NCI-H524 treated with DMSO at 0.1 percent for 48 hours (cell line): ENCODE measurements around the gene R3HCC1L.

ENCODE experiments used
- DNase-seq: peaks from one replicate; lab custom pipeline; 2025; lab: John Stamatoyannopoulos, UW

Gene R3HCC1L

DNA sequence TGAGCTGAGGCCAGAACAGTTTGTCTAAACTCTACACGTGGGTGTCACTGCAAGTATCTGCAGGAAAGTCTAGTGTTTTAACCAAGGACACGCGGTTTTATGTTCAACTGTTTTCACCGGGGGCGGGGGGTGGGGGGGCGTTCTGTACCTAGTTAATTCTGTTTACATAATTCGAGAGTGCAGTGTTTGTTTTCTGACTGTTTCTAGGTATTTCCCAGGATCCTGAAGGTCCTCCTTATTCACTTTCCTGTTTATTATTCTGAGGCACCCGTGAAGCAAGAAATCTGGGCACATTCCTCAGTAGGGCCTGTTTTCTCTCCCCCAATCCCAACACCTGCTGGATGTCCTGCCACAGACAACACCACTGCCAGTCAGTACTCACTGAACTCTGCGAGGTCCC is 125.9 kb downstream of the R3HCC1L start:
- no peak for DNase-seq

DNA sequence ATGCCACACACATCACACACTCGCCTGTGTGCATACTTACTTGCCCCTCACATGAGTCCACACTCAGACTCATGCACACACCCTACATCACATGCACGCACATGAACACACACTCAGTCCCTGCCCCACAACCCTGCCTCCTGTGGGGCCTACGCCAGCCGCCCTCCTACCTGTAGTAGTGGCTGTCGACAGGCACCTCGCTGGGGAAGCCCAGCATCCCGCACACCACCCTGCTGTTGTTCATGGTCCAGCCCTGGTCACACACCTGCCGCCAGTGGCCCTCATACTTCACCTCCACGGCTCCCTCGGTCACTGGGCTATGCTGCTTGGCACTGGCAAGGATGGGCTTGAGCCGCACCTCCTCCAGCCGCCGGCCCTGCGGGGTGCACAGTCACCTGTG is 126.3 kb downstream of the R3HCC1L start:
- DNase-seq: no peak

DNA sequence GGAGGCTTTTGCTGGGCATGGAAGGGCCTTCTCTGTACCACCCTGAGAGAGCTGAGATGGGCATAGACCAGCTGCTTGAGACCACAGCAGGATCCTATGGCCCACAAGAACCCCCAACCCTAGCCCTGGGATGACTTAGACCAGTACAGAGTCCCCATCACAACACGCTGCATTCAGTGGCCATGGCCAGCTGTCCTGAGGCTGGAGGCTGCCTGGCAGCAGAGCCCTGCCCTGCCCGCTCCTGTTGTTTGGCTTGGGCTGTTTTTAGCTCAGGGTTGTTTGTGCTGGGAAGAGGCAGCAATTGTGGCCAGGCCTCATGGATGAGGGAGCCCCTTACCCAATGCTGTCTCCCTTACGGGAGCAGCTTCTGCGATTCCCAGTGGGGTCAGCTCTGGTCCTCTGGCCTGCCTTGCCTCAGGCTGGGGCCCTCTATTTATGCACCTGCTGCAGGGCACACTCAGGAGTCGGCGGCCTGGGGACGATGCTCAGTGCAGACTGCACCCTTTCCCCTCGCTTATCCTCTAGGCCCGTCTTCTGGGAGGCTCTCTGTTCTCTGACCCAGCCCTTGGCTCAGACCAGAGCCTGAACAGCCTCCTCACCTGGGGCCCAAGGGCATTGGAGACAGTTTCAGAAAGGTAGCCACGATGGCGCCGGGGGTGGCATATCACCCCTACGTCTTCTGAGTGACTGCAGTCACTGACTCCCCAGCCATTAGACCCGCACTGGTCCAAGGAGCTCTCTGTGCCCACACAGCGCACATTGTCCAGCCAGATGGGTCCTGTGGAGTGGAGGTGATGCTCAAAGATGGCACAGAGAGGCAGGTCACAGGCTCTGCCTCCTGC is 127.2 kb downstream of the R3HCC1L start:
- no peak for DNase-seq

DNA sequence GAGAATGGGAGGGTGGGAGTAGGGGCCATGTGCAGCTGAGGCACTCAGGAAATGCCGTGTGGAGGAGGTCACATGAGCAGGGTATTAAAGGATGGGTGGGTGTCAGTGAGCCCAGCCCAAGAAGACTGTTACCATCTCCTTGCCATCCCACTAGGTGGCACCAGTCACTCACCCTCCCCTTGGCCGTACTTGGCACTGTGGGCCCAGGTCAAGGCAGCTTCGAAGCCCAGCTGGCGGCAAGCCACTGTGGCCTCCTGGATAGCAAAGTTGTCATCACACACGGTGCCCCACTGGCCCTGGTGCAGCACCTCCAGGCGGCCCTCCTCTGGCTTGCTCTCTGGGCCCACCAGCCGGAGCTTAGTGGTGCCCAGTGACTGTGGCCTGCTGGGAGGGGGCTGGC is 128.1 kb downstream of the R3HCC1L start:
- DNase-seq: no peak

DNA sequence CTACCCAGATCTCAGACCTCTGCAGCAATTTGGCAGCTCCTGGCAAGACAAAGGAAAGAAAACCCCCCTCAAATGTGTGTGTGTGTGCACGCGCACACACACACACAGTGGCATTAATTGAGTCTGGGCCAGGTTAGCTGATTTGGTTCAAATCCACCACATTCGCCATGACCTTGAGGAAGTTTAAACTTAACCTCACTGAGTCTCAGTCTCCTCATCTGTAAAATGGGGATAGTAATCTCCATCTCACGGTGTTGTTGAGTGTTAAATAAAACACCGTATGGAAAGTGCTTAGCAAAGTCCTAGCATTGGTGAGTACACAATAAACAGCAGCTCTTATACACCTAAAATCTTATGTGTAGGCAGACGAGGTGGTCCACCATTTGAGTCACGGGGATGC is 128.6 kb downstream of the R3HCC1L start:
- DNase-seq: no peak

DNA sequence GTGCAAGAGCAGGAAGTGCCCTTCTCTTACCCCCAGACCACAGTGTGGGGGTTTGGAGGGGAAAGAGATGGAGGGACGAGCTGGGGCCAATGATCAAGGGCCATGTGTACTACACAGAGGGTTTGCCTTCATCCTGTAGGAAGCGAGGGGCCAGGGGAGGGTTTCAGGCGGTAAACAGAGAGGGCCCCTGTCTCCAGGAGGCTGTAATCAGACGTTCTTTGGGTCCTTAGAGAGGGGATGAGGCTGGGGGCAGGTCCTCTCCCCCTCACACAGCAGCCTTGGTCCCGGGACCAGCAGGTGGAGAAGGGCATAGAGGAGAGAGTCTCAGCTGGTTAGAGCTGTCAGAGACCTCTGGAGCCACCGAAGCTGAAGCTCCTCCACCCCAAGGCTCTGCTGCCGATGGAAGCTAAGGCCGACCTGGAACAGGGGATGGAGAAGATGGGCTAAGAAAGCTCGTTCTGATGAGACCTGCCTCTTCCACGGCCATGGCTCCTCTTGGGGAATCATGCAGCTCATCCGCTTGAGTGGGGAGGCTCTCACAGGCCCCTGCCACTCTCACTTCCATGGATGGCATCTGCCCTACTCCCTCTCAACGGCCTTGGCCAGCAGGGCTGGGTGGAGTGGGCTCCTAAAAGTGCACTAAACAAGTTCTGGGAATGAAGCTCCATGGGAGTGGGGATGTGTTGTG is 130.1 kb downstream of the R3HCC1L start:
- no peak for DNase-seq

DNA sequence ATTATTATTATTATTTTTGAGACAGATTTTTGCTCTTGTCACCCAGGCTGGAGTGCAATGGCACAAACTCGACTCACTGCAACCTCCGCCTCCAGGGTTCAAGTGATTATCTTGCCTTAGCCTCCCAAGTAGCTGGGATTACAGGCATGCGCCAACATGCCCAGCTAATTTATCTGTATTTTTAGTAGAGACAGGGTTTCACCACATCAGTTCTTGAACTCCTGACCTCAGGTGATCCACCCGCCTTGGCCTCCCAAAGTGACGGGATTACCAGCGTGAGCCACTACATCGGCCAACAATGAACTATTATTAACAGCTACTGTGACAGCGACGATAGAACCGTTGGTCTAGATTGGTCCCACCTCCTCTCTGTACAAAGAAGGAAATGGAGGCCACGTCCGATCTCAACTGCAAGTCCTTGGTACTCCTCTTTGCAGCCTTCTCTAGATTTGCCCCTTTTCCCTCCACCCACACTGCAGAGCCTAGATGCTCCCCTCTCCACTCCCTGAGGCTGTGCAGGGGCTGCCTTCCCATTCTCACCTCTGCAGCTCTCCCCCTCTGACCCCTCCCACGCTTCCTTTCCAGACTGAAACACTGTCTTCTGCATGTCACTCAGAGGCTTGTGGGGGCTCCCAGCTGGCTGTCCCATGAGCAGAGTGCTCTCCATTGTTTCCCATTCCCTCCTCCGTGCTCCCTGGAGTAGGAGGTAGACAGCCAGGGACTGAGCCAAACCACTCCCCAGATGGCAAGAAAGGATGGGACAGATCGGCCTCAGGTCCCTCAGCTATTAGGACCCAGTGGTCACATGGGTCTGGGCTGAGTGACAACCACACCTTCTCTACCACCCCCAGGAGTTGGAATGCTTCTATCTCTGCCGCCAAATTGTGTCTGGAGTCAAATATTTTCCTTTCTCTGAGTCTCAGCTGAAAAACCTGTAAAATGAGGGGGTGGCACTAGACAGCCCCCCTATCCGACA is 131.2 kb downstream of the R3HCC1L start:
- DNase-seq: no peak

DNA sequence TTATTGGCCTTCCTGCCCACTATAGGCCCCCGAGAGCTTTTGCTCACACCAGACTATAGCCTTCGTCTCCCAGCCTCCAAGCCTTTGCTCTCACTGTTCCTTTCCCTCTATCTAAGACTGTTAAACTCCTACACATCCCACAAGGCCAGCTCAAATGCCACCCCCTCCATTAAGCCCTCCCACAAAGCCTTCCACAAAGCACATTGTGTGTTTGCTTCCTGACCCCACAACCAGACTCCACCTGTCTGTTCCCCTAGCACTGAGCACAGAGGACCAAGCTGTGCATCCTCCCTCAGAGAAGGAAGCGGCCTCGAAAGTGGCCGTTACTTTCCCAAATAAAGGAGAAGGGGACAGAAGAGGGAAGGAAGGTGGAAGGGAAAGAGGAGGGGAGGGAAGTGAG is 132.2 kb downstream of the R3HCC1L start:
- DNase-seq: no peak

DNA sequence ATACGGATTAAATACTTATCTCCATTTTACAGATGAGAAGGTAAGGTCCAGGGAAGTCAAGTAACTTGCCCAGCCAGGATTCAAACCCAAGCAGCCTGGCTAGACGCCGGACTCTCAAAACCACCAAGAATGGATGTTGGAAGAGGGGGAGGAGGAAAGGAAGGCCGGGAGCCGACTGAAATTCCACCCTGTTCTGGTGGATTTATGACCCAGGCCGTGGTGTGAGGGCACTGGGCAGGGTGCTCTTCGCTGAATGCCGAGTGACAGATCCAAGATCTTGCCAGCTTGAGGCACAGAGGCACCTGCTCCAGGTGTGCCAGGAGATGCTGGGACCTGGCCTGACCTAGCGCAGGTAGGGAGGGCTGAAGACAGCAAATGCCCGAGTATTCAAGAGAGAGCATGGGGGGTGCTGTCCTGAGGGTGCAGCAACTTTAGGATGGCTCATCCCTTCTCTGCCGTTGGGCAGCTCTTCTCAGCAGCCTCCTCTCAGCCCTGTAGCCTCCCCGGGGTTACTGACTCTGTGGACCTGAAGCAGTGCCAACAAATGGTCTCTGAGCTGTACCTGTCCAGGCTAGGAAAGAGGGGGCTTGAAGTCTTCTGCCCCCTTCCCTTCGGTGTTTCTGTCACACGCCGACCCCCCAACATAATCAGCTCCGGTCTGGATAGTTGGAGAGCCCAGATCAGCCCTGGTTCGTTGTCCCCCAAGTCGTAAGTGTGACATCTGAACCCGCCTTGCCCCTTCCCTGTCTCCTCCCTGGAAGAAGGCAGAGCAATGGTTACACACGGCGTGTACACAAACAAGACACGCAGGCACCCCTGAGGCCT is 132.8 kb downstream of the R3HCC1L start:
- DNase-seq: no peak

DNA sequence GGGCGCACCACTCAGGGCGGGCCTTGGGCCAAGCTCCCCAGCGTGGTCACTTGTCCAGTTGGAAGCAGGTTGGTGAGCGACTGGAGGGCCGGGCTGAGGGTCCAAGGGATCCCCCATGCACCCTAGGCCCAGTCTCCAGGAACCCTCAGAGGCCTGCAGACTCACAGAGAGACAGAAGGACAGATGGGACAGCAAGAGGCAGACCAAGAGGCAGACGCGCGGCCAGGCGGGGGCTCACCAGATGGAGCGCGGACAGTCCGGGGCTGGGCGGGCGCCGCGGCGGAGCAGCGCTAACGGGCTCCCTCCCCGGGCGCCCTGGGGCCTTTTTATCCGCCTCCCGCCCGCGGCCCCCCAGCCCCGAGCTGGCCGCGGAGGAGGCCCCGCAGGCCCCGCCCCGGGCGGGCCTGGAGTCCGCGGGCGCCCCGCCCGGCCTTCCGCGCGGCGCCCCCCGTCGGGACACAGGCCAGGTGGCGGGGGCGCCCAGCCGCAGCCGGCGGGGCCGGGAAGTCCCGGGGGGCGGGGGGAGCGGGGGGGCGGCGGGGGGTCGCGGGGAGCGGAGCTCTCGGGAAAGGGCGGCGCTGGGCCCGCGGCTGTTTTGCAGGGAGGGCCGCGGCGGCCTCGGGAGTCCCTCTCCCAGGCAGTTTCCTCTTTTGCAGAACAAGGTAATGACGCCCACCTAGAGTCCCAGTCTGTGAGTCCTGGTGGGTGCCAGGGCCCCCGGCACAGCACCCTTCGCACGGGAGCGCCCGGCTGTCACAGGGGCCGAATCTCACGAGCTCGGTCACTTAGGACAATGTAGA is 133.6 kb downstream of the R3HCC1L start, which contains the start of gene LOXL4:
LOXL4 (minus strand) TSS at position 301 of the 800 bp plus-strand sequence. CDS start 5,175 bp downstream, outside the sequence.
- DNase-seq: no peak

DNA sequence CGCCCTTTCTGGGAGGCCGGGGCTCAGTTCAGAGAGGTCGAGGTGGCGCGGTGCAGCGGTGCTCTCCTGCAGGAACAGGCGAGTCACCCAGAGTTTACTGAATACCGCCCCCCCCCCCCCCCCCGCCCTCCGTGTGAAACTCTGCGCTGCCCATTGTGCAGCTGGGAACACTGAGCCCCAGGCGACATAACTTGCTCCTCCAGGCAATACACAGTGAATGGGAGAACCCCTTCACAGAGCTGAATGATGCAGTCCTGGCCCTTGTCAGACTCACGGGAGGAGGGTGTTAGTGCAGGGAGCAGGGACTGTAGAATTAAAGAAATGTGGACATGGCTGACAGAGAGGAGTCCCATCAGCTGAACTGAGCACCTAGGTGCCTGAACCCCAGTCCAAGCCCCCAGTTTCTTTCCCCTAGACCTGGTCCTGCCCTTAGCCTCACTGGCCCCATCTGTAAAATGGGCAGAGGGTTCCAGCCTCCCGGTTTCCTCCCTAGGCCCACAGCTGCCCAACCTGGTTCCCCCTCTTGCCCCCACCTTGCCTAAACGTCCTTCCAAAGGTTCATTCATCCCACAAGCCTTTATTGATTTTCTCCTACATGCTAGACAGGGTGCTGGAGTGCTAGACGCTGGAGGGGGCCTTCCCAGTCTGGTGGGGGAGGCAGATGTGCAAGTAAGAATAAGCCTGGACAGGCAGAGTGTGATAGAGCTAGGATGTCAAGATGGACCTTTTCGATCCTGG is 134.4 kb downstream of the R3HCC1L start:
- DNase-seq: no peak

DNA sequence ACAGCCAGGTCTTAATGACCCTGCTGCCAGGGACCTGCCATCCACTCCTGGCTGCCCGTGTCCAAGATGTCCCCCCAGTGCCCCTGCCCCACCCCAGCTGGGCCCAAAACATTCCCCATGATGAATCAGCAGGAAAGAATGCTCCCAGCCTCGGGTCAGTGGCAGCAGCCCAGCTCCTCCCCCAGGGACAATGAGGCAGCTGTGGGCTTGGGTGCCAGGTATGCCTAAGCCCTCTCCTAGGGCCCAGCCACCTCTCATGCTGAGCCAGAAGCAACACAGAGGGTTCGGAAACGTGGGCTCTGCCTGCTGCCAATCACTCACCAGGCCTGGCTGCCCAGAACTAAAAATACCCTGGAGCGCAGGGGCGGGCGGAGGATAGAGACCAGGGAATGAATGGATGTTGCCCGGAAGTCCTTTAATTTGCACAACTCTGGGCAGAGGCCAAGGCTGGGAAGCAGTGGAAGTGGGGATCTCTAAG is 135.0 kb downstream of the R3HCC1L start:
- no peak for DNase-seq

DNA sequence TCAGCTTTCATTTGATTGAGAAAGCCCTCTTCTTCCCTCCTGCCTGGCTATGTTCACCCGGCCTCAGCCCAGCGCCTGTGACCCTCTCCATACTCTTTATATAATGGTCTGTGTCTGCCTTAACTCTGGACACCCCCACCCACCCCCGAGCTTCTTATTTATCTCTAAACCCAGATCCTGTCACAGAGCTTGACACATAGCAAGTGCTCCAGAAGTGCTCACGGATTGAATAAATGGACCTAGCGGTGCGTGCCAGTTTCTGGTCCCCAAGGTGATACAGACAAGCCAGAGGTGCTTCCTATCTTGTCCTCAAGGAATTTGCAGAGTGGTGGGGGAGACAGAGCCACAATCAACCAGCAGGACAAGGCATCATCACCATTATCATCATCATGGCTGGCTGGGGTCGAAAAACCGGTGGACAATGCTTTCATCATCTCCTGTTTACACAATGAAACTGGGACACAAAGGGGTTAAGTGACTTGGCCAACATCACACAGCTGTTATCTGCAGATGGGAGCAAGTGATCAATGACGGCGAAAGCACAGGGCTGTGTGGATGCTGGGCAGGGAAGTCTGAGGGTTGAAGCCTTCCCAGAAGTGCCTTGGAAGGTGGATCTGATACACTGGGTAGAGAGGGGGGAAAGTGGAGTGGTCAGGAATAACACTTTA is 135.8 kb downstream of the R3HCC1L start:
- no peak for DNase-seq

DNA sequence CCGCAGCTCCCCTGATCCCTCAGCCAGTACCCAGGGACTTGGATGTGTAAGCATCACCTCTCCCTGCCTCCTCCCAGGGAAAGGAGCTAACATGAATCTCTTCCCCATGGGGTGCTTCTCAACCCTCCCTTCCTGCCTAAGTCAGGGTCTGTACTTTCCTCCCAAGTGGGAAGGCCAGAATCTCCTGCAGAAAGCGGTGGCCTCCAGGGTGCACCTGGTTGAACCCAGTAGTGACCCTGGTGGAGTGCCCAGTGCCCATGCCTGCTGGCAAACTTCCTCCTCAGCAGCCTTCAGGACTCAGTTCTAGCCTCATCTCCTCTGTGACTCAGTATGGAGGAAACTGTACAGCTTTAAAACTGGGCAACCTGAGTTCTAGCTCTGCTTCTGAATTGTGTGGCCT is 136.3 kb downstream of the R3HCC1L start:
- DNase-seq: no peak

DNA sequence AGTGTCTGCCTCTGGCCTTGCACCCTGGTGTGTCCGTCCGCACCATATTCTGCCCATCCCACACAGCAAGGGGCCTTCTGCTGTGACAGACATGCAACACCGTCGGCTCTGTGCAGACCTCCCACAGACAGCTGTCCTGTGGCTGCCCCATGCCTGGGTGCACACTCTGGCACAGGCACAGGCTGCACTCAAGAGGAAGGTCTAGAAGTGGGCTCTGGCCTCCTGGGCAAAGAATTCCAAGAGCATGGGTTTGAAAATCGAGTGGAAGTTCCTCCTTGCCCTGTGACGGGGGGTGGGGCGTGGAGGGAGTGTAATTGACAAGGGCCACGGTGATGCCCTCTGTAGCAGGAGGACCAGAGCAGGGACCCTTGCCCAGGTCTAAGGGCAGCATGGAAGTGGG is 137.8 kb downstream of the R3HCC1L start:
- no peak for DNase-seq

DNA sequence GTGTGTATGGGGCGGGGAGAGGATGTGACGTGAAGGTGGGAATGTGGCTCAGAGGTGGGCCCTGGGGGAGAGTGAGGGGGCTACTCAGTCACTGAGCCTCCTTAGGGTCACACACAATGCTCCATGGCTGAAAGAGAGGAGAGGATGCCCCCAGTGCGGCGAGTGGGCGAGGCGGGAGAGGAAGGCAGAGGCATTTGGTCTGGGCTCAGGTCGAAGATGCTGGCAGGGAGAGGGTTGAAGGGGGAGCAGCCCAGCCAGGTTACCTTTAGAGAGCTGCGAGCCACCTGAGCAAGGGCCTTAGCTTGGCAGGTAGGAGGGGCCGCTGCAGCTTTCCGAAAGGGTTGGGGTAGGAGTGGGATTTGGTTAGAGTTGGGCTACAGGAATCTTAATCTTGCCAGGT is 138.2 kb downstream of the R3HCC1L start:
- no peak for DNase-seq

DNA sequence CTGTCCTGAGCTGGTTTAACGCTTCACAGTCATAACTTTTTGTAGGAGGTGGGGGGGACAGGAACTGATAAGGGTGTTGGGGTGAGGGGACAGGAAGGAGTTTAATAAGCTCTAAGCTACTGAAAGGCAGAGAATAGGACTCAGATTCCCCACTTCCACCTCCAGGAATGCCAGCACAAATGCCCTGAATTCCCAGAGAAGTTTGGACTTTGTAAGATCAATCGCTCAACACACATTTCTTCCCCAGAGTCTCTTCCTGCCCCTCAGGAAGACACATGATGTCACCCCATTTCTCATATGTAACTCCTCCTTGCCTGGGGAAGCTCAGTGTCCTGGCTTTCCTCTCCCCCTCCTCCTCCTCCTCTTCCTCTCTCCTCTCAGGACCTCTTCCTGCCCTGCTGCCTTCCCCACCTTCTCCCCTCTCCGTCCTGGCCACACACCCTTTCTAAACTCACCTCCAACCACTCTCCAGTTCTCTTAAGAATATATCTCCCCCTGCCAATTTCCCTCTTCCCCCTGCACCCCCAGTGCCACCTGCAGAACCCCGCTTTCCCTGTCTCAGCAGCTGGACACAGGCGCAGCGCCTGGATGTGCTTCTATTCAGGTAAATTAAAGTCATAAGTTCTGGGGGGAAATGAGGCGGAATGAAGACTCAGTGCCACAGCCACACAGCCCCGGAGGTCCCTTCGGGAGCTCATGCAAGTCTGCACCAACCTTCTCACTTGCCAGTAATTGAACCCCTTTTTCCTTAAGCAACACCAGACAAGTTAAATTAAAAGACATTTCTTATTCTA is 138.8 kb downstream of the R3HCC1L start:
- no peak for DNase-seq

DNA sequence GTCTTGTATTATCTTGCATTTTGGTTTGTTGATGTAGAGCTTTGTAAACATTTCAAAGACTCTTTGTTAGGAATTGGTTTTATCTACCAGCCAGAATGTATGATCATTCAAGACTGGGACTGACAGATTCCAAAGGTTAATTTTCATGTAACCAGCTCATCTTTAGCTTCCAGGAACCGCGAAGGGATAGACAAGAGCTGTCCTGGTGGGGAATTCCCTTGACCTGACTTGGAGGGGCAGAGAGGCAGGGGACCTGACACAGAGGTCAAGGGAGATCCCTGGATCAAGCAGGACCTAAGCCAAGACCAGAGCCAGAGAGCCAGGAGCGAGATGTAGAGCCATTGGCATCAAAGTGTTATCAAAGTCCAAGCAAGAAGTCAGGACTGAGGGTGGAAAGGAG is 140.1 kb downstream of the R3HCC1L start:
- DNase-seq: no peak
